Activated CD8-positive, alpha-beta memory T cell treated with anti-CD3 and anti-CD28 coated beads, Interleukin-2, amount 50 U/mL, for 48 hours (primary cell): ENCODE results near the gene GAB2.

Experiments
- DNase-seq: peaks from one replicate; pipeline ENCODE4 v3.0.0-alpha.2; 2020

Gene GAB2

GRCh38 chr11:78170874-78171549 lies 246.6 kb downstream of the GAB2 start:
- no peak for DNase-seq

GRCh38 chr11:78170413-78170812 lies 247.2 kb downstream of the GAB2 start:
- no peak for DNase-seq

GRCh38 chr11:78168539-78169477 lies 248.8 kb downstream of the GAB2 start:
- no peak for DNase-seq

DNA sequence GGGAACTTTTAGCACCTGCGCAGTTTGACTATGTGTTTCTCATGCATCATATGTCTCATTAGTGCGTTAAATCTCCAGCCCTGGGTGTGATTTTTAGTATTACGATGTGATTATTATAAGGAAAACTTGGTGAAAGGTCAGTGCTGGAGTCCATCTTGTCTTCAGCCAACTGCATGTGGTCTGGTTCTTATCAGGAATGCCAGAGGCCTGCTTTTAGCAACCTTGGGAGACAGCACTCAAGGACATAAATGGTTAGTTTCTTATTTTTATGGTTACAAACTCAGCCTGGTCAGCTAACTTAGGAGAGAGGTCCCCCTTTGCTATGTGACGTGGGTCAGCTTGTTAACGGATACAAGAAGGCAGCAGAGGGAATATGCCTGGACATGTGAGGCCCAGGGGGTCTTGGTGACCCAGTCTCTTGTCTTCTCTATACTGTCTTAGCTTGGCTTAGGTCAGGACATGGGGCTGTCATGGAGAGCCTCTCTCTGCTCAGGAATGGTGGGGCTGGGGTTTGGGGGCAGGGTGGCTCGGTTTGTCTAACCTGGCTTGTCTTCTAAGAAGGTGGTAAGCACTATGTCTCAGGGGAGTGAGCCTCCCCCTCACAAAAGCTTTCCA lies 250.7 kb downstream of the GAB2 start:
- no peak for DNase-seq
